SW 1271 (cell line): ENCODE results near the gene NKAIN4.

Experiments used
- DNase-seq, 2 experiments: peaks; one replicate each; lab custom pipeline; 2025; lab: John Stamatoyannopoulos, UW

Gene NKAIN4

GRCh38 chr20:63192721-63193120, 61.5 kb downstream of the NKAIN4 start:
- no peak for DNase-seq

- no peak for DNase-seq
Observed at GRCh38 chr20:63191400-63191799, 62.9 kb downstream of the NKAIN4 start.

GRCh38 chr20:63190828-63191227, 63.4 kb downstream of the NKAIN4 start:
- DNase-seq = no peak
